ENCODE measurements around the gene GRK7.
A peak's percentile ranks its signal among the peaks of the same experiment; 100 is the strongest.
"Not testable (repeated sequence)": the region's sequence is repeated elsewhere in the genome, so short reads cannot be mapped to it uniquely, and the experiment has no call there.

The GRK7 gene

GRCh38 chr3:141796081-141796888, 33.1 kb downstream of the GRK7 start:
- peak; percentile 20 for DNase-seq (ENCODE audit: low read depth)

GRCh38 chr3:141796889-141797781, 33.9 kb downstream of the GRK7 start:
- DNase-seq (ENCODE audit: low read depth) = peak; percentile 26

DNA sequence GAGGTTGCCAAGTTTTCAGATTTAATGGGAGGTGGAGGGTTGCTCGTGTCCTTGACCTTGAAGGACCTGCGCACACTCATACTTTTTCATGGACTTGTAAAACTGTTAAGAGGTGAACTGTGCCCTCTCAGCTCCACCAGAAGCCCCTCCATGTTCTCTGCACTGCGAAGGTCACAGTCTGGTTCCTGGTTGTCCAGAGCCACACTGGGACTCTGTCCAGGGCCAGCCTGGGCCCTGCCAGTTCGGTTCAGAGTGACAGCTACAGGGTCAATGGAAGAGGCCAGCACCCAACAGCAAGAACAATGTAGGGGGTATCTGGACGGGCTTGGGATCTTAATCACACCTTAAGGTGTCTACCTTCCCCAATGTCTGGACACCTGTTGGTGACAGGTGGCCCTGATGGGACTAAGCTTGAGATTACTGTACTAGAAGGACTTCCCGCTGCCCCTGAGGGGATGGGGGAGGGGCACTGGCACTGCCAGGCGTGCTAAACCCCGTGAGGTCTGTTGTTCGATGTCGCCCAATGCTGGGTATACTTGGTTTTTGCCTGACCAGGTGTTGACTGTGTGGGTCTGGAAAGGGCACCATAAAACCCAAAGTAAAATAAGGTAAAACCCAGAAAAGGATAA, 34.7 kb downstream of the GRK7 start:
- DNase-seq (ENCODE audit: low read depth) = no peak

GRCh38 chr3:141798448-141798845, 35.2 kb downstream of the GRK7 start:
- DNase-seq (ENCODE audit: low read depth) = no peak

DNA sequence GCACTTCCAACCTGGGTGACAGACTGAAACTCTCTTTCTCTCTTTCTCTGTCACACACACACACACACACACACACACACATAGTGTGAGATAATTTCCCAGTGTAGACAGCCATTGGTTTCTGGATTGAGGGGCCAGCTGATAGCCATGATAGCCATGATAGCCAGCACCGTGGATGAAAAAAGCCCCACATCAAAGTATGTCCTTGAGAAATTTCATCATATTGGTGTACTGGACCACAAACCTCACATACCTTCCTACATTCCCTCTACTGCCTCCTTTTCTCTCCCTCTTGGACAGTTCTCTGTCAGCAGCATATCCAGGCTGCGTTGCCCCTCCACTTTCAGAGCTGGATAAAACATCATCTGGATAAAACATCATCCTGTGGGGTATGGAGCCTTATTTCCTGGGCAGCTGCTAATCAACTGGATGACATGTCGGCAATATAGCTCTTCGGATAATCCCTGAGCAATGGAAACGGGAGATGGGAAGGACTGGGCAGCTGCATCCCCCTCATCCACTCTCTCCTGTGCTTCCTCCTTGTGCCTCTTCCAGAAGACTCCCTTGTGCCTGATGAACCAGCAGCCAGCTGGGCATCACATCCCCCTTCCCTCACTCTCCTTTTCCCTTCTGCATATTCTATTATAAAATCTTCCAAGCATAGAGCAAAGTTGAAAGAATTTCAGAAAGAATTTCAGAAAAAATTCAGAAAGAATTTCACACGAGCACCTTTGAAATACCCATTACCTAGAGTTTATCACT, 39.3 kb downstream of the GRK7 start:
- DNase-seq (ENCODE audit: low read depth) = no peak

DNA sequence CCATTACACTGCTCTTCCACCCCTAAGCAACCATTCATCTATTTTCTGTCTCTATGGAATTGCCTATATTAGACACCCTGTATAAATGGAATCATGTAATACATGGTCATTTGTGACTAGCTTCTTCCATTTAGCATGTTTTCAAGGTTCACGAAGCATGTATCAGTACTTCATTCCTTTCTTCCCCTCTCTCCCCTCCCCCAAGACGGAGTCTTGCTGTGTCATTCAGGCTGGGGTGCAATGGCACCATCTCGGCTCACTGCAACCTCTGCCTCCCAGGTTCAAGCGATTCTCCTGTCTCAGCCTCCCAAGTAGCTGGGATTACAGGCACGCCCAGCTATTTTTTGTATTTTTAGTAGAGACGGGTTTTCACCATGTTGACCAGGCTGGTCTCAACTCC, 40.3 kb downstream of the GRK7 start:
- not testable (repeated sequence) for DNase-seq (ENCODE audit: low read depth)

DNA sequence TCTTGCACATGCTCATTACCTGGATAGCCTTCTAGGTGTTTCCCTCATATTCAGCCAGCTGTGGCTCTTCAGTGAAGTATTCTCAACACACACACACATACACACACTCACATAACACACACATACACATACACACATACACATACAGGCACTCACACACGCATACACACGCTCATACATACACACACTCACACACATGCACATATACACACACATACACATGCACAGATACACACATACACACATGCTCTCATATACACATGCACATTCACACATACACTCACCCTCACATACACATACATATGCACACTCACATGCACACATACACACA, 41.2 kb downstream of the GRK7 start:
- no peak for DNase-seq (ENCODE audit: low read depth)

DNA sequence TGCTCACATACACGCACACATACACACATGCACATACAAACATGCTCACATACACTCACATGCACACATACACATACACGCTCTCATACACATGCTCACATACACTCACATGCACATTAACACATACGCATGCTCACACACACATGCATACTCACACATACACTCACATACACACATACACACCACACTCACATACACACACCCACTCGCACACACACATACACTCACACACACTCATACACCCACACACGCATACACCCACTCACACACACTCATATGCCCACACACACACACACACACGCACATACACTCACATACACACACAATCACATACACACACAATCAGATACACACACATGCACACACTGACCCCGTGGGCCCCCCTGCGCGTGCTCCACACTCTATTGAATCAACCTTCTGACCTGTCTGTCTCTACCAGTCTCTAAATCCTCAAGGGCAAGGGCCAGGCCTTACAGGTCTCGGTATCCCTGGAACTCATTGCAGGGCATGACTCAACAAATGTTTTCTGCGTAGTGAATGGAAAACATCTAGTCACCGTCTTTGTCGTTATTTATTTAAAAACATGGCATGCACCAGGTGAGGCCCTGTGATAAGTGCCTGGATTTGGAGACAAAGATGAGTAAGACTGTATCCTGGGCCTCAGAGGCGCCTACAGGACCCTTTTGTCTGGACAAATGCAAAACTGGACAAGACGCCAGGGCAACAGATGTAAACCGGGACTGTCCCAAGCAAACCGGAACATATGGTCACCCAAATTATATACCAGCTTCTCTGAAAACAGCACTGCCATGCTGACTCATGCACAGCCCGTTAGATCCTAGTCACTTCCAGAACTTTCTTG, 41.8 kb downstream of the GRK7 start:
- no peak for DNase-seq (ENCODE audit: low read depth)

DNA sequence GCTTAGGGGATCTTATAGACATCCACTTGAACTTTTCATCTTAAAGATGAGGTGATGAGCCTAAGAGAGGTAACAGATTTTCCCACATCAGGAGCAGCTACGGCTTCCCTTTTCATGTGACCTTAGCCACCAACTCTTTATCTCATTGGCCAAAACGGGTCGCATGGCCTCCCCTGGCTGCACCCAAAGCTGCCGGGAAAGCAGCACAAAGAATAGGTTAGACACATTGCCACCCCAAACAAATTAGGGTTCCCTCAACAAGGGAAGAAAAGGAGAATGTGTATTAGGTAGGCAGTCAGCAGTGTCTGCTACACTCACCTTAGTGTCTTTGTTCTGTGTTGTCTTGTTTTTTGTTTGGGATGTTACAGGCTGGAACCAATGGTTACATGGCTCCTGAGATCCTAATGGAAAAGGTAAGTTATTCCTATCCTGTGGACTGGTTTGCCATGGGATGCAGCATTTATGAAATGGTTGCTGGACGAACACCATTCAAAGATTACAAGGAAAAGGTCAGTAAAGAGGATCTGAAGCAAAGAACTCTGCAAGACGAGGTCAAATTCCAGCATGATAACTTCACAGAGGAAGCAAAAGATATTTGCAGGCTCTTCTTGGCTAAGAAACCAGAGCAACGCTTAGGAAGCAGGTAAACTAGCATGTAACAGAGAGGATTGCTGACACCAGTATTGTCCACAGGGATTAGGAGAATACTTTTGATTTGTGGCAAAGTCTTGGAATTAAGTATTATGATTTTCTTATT, 44.2 kb downstream of the GRK7 start:
- no peak for DNase-seq (ENCODE audit: low read depth)

- no peak for DNase-seq (ENCODE audit: low read depth)
These were observed 45.4 kb downstream of the GRK7 start for GRCh38 chr3:141808586-141808985.

- no peak for DNase-seq (ENCODE audit: low read depth)
These were observed 47.0 kb downstream of the GRK7 start for GRCh38 chr3:141810161-141810560.

- DNase-seq (ENCODE audit: low read depth) = no peak
These were observed 48.1 kb downstream of the GRK7 start for GRCh38 chr3:141811348-141811747.

GRCh38 chr3:141812084-141812483, 48.9 kb downstream of the GRK7 start:
- DNase-seq (ENCODE audit: low read depth) = peak; percentile 12

DNA sequence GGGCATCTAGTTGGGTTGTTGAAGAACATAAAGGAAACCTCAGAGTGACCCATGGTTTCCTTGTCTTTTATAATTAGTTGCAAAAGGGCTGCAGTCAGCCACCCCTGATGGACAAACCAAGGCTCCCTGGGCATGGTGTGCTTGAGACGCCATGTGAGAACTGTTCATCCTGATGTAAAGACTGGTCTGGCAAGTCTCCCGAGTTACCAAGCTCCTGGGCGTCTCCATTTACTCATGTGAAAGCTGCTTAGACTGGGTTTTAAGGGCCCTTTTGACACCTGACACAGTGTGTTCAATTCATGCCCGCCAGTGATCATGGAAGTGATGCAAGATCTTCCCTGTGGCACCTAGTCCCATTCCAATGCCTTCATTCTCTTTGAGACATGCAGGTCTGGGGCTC, 49.4 kb downstream of the GRK7 start:
- no peak for DNase-seq (ENCODE audit: low read depth)

All from EH (cell line).